MCF 10A (cell line): ENCODE results near the gene COLEC11. TPM values are rescaled to one million over a fixed set of nuclear protein-coding genes. Genes with fewer than 3 reads are reported as not detected.
A peak's percentile ranks its signal among the peaks of the same experiment; 100 is the strongest.

Experiments
- BruUV-seq: library from RNA; stranded (reverse); fragments of 400-500 nt; replicated peaks from 2 replicates; lab custom pipeline; 2021; lab: Mats Ljungman, UMichigan
- CTCF ChIA-PET: fragments of 300-600 bp; sonication (Branson Sonifier 250); formaldehyde crosslinking; extraction: SDS; loops from one replicate; lab custom pipeline; 2021; ENCODE audit warnings: antibody characterized with exemption, inconsistent platforms; lab: Yijun Ruan, JAX
- POLR2A ChIA-PET: fragments of 300-600, 350-650 bp; sonication (Branson Sonifier 250); formaldehyde crosslinking; extraction: SDS; loops from one replicate; lab custom pipeline; 2020; ENCODE audit warnings: antibody characterized with exemption, inconsistent platforms; lab: Yijun Ruan, JAX
- DNase-seq: peaks from one replicate; pipeline ENCODE4 v3.0.0-alpha.2; 2018; ENCODE audit not compliant: unreplicated experiment
- H3K27ac Mint-ChIP-seq: one replicate; pipeline ENCODE4 v1.8.0; 2022; ENCODE audit warnings: mild to moderate bottlenecking, low read depth, mixed read lengths; ENCODE audit not compliant: unreplicated experiment
- H3K27me3 Mint-ChIP-seq: one replicate; pipeline ENCODE4 v1.8.0; 2022; ENCODE audit warnings: mixed read lengths; ENCODE audit not compliant: insufficient read depth, unreplicated experiment
- H3K36me3 Mint-ChIP-seq: one replicate; pipeline ENCODE4 v1.8.0; 2022; ENCODE audit warnings: mild to moderate bottlenecking, moderate library complexity, mixed read lengths; ENCODE audit not compliant: insufficient read depth, unreplicated experiment
- H3K4me1 Mint-ChIP-seq: one replicate; pipeline ENCODE4 v1.8.0; 2022; ENCODE audit warnings: mixed read lengths; ENCODE audit not compliant: insufficient read depth, unreplicated experiment
- H3K4me3 Mint-ChIP-seq: one replicate; pipeline ENCODE4 v1.8.0; 2022; ENCODE audit warnings: mild to moderate bottlenecking, moderate library complexity, mixed read lengths; ENCODE audit not compliant: unreplicated experiment
- H3K9me3 Mint-ChIP-seq: one replicate; pipeline ENCODE4 v1.8.0; 2022; ENCODE audit warnings: mixed read lengths; ENCODE audit not compliant: unreplicated experiment
- CTCF ChIP-seq: fragments of 200-600 bp; IDR thresholded peaks from one replicate; pipeline ENCODE4 v1.8.0; 2022; ENCODE audit warnings: antibody characterized with exemption, mild to moderate bottlenecking; ENCODE audit not compliant: unreplicated experiment
- intact Hi-C: fragments of 100-400 bp; cut with micrococcal nuclease; formaldehyde crosslinking; loops from 2 replicates; pipeline ENCODE4 v1.14.1; 2022
- total RNA-seq: library from RNA; stranded (reverse); gene quantifications from 2 replicates; pipeline ENCODE4 v1.2.3, GENCODE V29; 2022

The COLEC11 gene
- total RNA-seq, 1 experiment from 2014 or later: not detected

- no peak for TF ChIP-seq CTCF
- Mint-ChIP-seq H3K9me3 (peaks cover 15% of the 10 kb centered on the region), H3K4me1 (peaks cover 16% of the 10 kb centered on the region), H3K27ac (peak overlapping the region; percentile 95), H3K36me3 (no peaks in the 10 kb centered on the region), H3K4me3 (peak overlapping the region; percentile 44), H3K27me3 (no peaks in the 10 kb centered on the region)
- no TSS peak for BruUV-seq
- intact Hi-C loops: no loop called here
- DNase-seq: peak; percentile 42
- POLR2A ChIA-PET: interaction anchor here (0.6 to 2.2 kb wide), 22 partner anchors 8 to 1966 kb away, joined by 3 to 25 read pairs (median 5); partner anchors contain the start of genes EIPR1, RNASEH1 and TRAPPC12
- CTCF ChIA-PET: interaction anchor here (0.7 to 1.3 kb wide), 6 partner anchors 11 to 268 kb away, joined by 3 to 6 read pairs (median 3); no protein-coding TSS in a partner anchor
These were observed 25.9 kb downstream of the COLEC11 start for GRCh38 chr2:3620834-3621233.

GRCh38 chr2:3622967-3623366 is 28.1 kb downstream of the COLEC11 start:
- DNase-seq: no peak
- ChIA-PET CTCF (interaction anchor here (0.6 to 1.6 kb wide), 3 partner anchors 10 to 942 kb away, joined by 5 to 9 read pairs (median 7); no protein-coding TSS in a partner anchor), POLR2A (interaction anchor here (0.7 to 1.0 kb wide), 2 partner anchors 19 to 65 kb away, joined by 3 read pairs; partner anchors contain the start of gene RNASEH1)
- no peaks in the 10 kb centered on the region for H3K27me3 Mint-ChIP-seq
- intact Hi-C loops: no loop called here
- H3K4me1 Mint-ChIP-seq: peaks cover 16% of the 10 kb centered on the region
- BruUV-seq: no TSS peak
- H3K36me3 Mint-ChIP-seq: no peaks in the 10 kb centered on the region
- no peak for TF ChIP-seq CTCF
- no peak overlapping the region for H3K27ac Mint-ChIP-seq
- H3K9me3 Mint-ChIP-seq: peaks cover 15% of the 10 kb centered on the region
- no peak overlapping the region for H3K4me3 Mint-ChIP-seq

GRCh38 chr2:3624059-3624794 is 29.3 kb downstream of the COLEC11 start:
- CTCF ChIA-PET: interaction anchor here (0.6 to 1.6 kb wide), 5 partner anchors 9 to 59 kb away, joined by 3 to 9 read pairs (median 4); no protein-coding TSS in a partner anchor
- intact Hi-C loops: no loop called here
- DNase-seq: no peak
- Mint-ChIP-seq H3K4me3 (no peak overlapping the region), H3K9me3 (peaks cover 15% of the 10 kb centered on the region), H3K36me3 (no peaks in the 10 kb centered on the region), H3K27me3 (no peaks in the 10 kb centered on the region), H3K4me1 (peaks cover 16% of the 10 kb centered on the region), H3K27ac (no peak overlapping the region)
- POLR2A ChIA-PET: interaction anchor here (0.6 kb wide), 1 partner anchor 8 kb away, joined by 3 read pairs; no protein-coding TSS in a partner anchor
- BruUV-seq: no TSS peak
- no peak for TF ChIP-seq CTCF

- ChIA-PET CTCF (no interaction called here), POLR2A (no interaction called here)
These were observed 30.3 kb downstream of the COLEC11 start for GRCh38 chr2:3625186-3625585.

More at GRCh38 chr2:3625186-3625585, 30.3 kb downstream of the COLEC11 start:
- H3K4me1 Mint-ChIP-seq: peaks cover 16% of the 10 kb centered on the region
- BruUV-seq: no TSS peak
- no peaks in the 10 kb centered on the region for H3K27me3 Mint-ChIP-seq
- intact Hi-C loops: no loop called here
- H3K4me3 Mint-ChIP-seq: no peak overlapping the region
- no peaks in the 10 kb centered on the region for H3K36me3 Mint-ChIP-seq
- TF ChIP-seq CTCF: no peak
- no peak for DNase-seq
- no peak overlapping the region for H3K27ac Mint-ChIP-seq
- H3K9me3 Mint-ChIP-seq: peaks cover 13% of the 10 kb centered on the region
